ENCODE results near the gene SGCE.

The SGCE gene

GRCh38 chr7:94687810-94688209, 31.9 kb upstream of the SGCE start:
- no peaks in the 10 kb centered on the region for H3K4me1 ChIP-seq (ENCODE audit: insufficient read depth, low read length, severe bottlenecking)
- H3K4me2 ChIP-seq (ENCODE audit: low read length) = no peak overlapping the region
- H3K27me3 ChIP-seq (ENCODE audit: insufficient read depth, low read length) = no peaks in the 10 kb centered on the region

DNA sequence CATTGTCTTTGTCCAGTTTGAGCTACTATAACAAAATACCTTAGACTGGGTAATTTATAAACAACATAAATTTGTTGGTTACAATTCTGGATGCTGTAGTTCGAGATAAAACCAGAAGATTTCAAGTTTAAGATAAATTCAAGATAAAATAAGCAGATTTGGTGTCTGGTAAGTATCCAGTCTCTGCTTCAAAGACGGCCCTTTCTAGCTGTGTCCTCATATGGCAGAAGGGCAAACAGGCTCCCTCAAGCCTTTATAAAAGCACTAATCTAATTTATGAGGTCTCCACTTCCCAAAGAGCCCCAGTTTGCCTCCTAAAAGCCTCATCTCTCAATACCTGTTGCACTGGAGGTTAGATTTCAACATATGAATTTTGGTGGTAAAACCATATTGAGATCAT, 31.1 kb upstream of the SGCE start:
- H3K9me3 ChIP-seq (ENCODE audit: low read length) = no peaks in the 10 kb centered on the region
- H3K9ac ChIP-seq (ENCODE audit: low read length) = no peak overlapping the region
- H3K27me3 ChIP-seq (ENCODE audit: insufficient read depth, low read length) = no peaks in the 10 kb centered on the region
- H3F3A ChIP-seq (ENCODE audit: insufficient read depth, low read length) = no peaks in the 10 kb centered on the region
- H3K4me3 ChIP-seq (ENCODE audit: low read depth, low read length, poor library complexity, severe bottlenecking) = no peak overlapping the region
- no peaks in the 10 kb centered on the region for H3K9me2 ChIP-seq (ENCODE audit: low read depth, low read length)
- no peaks in the 10 kb centered on the region for H3K36me3 ChIP-seq (ENCODE audit: insufficient read depth, low read length)
- H2AFZ ChIP-seq (ENCODE audit: low read length) = no peak overlapping the region
- H3K79me2 ChIP-seq (ENCODE audit: insufficient read depth, low read length) = no peaks in the 10 kb centered on the region
- no peak overlapping the region for H3K27ac ChIP-seq (ENCODE audit: low read depth, low read length, poor library complexity, severe bottlenecking)
- no peak overlapping the region for H3K4me2 ChIP-seq (ENCODE audit: low read length)
- TF ChIP-seq EZH2 (IDR thresholded peaks at IDR 0.05; ENCODE audit: borderline replicate concordance, low read length) (no peak), CTCF (IDR thresholded peaks at IDR 0.05; ENCODE audit: low read length) (no peak)
- no peaks in the 10 kb centered on the region for H3K4me1 ChIP-seq (ENCODE audit: insufficient read depth, low read length, severe bottlenecking)
- no peaks in the 10 kb centered on the region for H4K20me1 ChIP-seq (ENCODE audit: insufficient read depth, low read length)

More at GRCh38 chr7:94687810-94688209, 31.9 kb upstream of the SGCE start:
- no peaks in the 10 kb centered on the region for H3F3A ChIP-seq (ENCODE audit: insufficient read depth, low read length)
- H3K9me2 ChIP-seq (ENCODE audit: low read depth, low read length) = no peaks in the 10 kb centered on the region
- H3K36me3 ChIP-seq (ENCODE audit: insufficient read depth, low read length) = no peaks in the 10 kb centered on the region
- no peak overlapping the region for H3K4me3 ChIP-seq (ENCODE audit: low read depth, low read length, poor library complexity, severe bottlenecking)
- no peaks in the 10 kb centered on the region for H3K79me2 ChIP-seq (ENCODE audit: insufficient read depth, low read length)
- no peak overlapping the region for H2AFZ ChIP-seq (ENCODE audit: low read length)
- no peak overlapping the region for H3K27ac ChIP-seq (ENCODE audit: low read depth, low read length, poor library complexity, severe bottlenecking)
- H4K20me1 ChIP-seq (ENCODE audit: insufficient read depth, low read length) = no peaks in the 10 kb centered on the region
- no peaks in the 10 kb centered on the region for H3K9me3 ChIP-seq (ENCODE audit: low read length)
- TF ChIP-seq EZH2 (IDR thresholded peaks at IDR 0.05; ENCODE audit: borderline replicate concordance, low read length) (no peak), CTCF (IDR thresholded peaks at IDR 0.05; ENCODE audit: low read length) (no peak)
- no peak overlapping the region for H3K9ac ChIP-seq (ENCODE audit: low read length)

GRCh38 chr7:94683066-94683465, 27.1 kb upstream of the SGCE start:
- Histone ChIP-seq H3K36me3 (ENCODE audit: insufficient read depth, low read length) (no peaks in the 10 kb centered on the region), H3K9me3 (ENCODE audit: low read length) (no peaks in the 10 kb centered on the region), H3K9me2 (ENCODE audit: low read depth, low read length) (0 out of 2 replicates have a peak, but pooled peaks cover 3% of the 10 kb centered on the region), H3K27me3 (ENCODE audit: insufficient read depth, low read length) (no peaks in the 10 kb centered on the region), H3K79me2 (ENCODE audit: insufficient read depth, low read length) (no peaks in the 10 kb centered on the region), H3K4me3 (ENCODE audit: low read depth, low read length, poor library complexity, severe bottlenecking) (no peak overlapping the region), H3K4me2 (ENCODE audit: low read length) (no peak overlapping the region), H3K27ac (ENCODE audit: low read depth, low read length, poor library complexity, severe bottlenecking) (no peak overlapping the region), H2AFZ (ENCODE audit: low read length) (no peak overlapping the region), H3F3A (ENCODE audit: insufficient read depth, low read length) (no peaks in the 10 kb centered on the region), H3K4me1 (ENCODE audit: insufficient read depth, low read length, severe bottlenecking) (no peaks in the 10 kb centered on the region), H4K20me1 (ENCODE audit: insufficient read depth, low read length) (no peaks in the 10 kb centered on the region), H3K9ac (ENCODE audit: low read length) (no peak overlapping the region)
- no peak for TF ChIP-seq CTCF (IDR thresholded peaks at IDR 0.05; ENCODE audit: low read length)

Measured in OCI-LY1 (cell line).